Body of pancreas (tissue), 4 donors: ENCODE measurements around the gene ODF2L. TPM values are rescaled to one million over a fixed set of nuclear protein-coding genes. Genes with fewer than 3 reads are reported as not detected.

Source experiments
- ATAC-seq: fragments of 150-250 bp; one replicate; pipeline ENCODE4 v1.9.1; 2016
- DNase-seq, 4 donors: peaks; one replicate each; pipeline ENCODE4 v3.0.0-alpha.2; 2019
- H3K27ac ChIP-seq, 4 donors: fragments of 200-600 bp; sonication (generic); 1 replicate in 3 of 4; 2 replicates in 1 of 4; pipeline versions ENCODE4 v1.5.1 to v1.6.1; 2016 to 2019; ENCODE audit warnings: mild to moderate bottlenecking in 1 of 4, mixed read lengths in 1 of 4, moderate library complexity in 1 of 4
- H3K27me3 ChIP-seq, 2 donors: fragments of 200-600 bp; sonication (generic); one replicate each; pipeline ENCODE4 v1.6.0; 2016; ENCODE audit warnings: mild to moderate bottlenecking in 1 of 2
- H3K36me3 ChIP-seq, 2 donors: fragments of 200-600 bp; sonication (generic); replicated peaks in 1 of 2; 2 replicates each; pipeline ENCODE4 v1.5.1; 2016; ENCODE audit warnings: low read depth in 2 of 2; ENCODE audit not compliant: insufficient read depth in 1 of 2
- H3K4me1 ChIP-seq: fragments of 200-600 bp; sonication (generic); one replicate; pipeline ENCODE4 v1.6.0; 2016
- H3K4me3 ChIP-seq, 2 donors: fragments of 200-600 bp; sonication (generic); 1 replicate in 1 of 2; 2 replicates in 1 of 2; pipeline ENCODE4 v1.5.1; 2016 to 2019
- H3K9me3 ChIP-seq, 3 donors: fragments of 200-600 bp; sonication (generic); 1 replicate in 2 of 3; 2 replicates in 1 of 3; pipeline ENCODE4 v1.5.1; 2016
- POLR2A ChIP-seq, 3 donors: fragments of 450-650 bp; IDR thresholded peaks; one replicate each; pipeline ENCODE4 v1.6.1; 2016; ENCODE audit warnings: antibody characterized with exemption in 3 of 3, mild to moderate bottlenecking in 2 of 3
- WGBS, 2 donors: methylation state at CpG; one replicate each; pipeline ENCODE4 v1.1.5; 2017; 5-methylcytosine and 5-hydroxymethylcytosine counted together
- intact Hi-C: fragments of 100-400 bp; cut with DNase I; formaldehyde crosslinking; loops from one replicate; pipeline ENCODE4 v1.15.1; 2023
- total RNA-seq, 2 donors: library from RNA; depleted of rRNA; stranded (reverse); fragments of >200 nt; gene quantifications; one replicate each; pipeline ENCODE4 v1.1.0, GENCODE V29; 2016
- TF ChIP-seq, protein P1 (sequence below), 7 experiments: fragments of 450-650 bp in 4 of 7; fragments of 200-600 bp in 3 of 7; sonication (generic) in 3 of 7; IDR thresholded peaks; one replicate each; pipeline ENCODE4 v1.5.1; 2016 to 2019; ENCODE audit warnings: antibody characterized with exemption in 7 of 7

ODF2L gene
- total RNA-seq, 2 donors from 2014 or later: 22.3 to 34.3 TPM

DNA sequence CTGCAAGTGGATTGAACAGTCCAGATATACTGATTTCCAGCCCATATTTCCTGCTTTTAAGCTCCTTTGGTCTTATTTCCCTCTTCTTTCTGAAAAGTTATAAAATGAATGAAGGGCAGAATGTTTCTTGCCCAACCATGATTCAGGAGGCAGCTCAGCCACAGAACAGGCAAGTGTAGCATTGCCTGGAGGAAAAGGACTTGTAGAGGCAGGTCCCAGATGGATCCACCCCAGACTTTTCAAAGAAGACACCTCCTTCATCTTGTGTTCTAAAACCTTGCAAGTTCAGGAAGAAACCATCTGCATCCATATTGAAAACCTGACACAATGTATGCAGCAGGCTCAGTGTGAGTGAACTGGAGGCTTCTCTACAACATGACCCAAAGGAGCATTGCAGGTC, 27.8 kb upstream of the ODF2L start, which contains the start of gene CLCA2:
CLCA2 (plus strand) TSS at position 299 of the 400 bp plus-strand sequence; CDS start at position 376, 77 bp downstream.
- H3K4me3 ChIP-seq: no peak within 1 kb of the TSS
- no peaks in the 10 kb centered on the region for H3K9me3 ChIP-seq
- TF ChIP-seq, protein P1, sequence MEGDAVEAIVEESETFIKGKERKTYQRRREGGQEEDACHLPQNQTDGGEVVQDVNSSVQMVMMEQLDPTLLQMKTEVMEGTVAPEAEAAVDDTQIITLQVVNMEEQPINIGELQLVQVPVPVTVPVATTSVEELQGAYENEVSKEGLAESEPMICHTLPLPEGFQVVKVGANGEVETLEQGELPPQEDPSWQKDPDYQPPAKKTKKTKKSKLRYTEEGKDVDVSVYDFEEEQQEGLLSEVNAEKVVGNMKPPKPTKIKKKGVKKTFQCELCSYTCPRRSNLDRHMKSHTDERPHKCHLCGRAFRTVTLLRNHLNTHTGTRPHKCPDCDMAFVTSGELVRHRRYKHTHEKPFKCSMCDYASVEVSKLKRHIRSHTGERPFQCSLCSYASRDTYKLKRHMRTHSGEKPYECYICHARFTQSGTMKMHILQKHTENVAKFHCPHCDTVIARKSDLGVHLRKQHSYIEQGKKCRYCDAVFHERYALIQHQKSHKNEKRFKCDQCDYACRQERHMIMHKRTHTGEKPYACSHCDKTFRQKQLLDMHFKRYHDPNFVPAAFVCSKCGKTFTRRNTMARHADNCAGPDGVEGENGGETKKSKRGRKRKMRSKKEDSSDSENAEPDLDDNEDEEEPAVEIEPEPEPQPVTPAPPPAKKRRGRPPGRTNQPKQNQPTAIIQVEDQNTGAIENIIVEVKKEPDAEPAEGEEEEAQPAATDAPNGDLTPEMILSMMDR (IDR thresholded peaks at IDR 0.05): no peak
- no peak for TF ChIP-seq POLR2A (IDR thresholded peaks at IDR 0.05)
- H3K4me1 ChIP-seq: no peaks in the 10 kb centered on the region
- intact Hi-C loops: no loop called here
- no peaks in the 10 kb centered on the region for H3K36me3 ChIP-seq
- ATAC-seq (no peak), DNase-seq (no peak)
- H3K27ac ChIP-seq: no peak within 1 kb of the TSS
- H3K27me3 ChIP-seq: no peaks in the 10 kb centered on the region

DNA sequence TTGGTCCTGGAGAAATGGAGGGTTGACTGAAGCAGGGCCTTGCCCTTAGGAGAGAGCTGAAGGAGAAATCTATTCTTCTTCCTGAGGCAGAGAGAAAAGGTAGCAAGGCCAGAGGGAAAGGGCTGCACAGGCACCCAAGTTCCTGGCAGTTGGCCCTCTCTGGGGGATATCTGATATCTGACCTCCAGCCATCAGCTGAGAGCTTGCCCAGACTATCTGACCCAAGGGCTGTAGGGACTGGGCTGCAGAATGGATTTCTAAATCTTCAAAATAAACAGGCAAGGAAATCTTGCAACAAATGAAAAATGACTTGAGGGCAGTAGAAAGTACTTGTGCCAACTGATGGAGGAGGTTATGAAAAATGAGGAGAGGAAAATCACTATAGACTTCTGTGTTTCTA, 27.4 kb upstream of the ODF2L start:
- no peak for TF ChIP-seq POLR2A (IDR thresholded peaks at IDR 0.05)
- TF ChIP-seq, protein P1 (IDR thresholded peaks at IDR 0.05): no peak
- Histone ChIP-seq H3K36me3 (no peaks in the 10 kb centered on the region), H3K9me3 (no peaks in the 10 kb centered on the region), H3K4me3 (no peak overlapping the region), H3K27ac (no peak overlapping the region), H3K4me1 (no peaks in the 10 kb centered on the region), H3K27me3 (no peaks in the 10 kb centered on the region)
- intact Hi-C loops: no loop called here
- ATAC-seq (no peak), DNase-seq (no peak)

DNA sequence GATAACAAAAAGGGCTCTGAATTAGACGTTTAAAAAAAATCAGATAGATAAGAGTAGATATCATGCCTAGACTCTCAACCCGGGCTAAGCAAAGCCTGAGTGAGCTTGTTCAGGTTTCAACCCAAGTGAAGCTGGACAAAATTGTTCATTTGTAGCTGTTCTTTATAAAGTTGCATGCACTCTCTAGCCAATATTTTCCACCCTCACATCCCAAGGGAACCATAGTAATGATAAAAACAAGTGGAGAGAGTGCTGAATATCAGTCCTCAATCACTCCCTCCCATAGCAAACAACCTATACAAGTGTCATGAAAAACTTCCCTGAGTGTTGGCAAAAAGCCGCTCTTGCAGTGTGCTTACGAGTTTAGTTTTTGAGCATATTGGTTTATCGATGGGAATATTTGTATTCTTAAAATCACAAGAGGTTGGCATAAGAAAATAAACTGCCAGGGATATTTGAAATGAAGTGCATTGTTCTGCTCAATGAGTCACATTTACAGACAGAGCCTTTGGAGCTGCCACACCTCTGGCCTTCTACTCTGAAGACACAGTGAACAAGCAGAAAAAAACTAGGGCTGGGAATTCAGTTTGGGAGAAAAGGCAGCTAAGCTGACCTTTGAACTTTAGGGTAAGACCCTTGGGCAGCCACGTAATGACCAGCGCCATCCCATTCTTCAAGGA, 25.6 kb upstream of the ODF2L start:
- no peak for DNase-seq
- 63 to 67% methylated on average over 7 of the region's 7 CpGs for WGBS, 2 donors
- Histone ChIP-seq H3K4me1 (no peaks in the 10 kb centered on the region), H3K27me3 (no peaks in the 10 kb centered on the region), H3K27ac (no peak overlapping the region), H3K9me3 (no peaks in the 10 kb centered on the region), H3K4me3 (no peak overlapping the region), H3K36me3 (no peaks in the 10 kb centered on the region)
- no peak for ATAC-seq
- no peak for TF ChIP-seq POLR2A (IDR thresholded peaks at IDR 0.05)
- TF ChIP-seq, protein P1 (IDR thresholded peaks at IDR 0.05): no peak
- intact Hi-C loops: no loop called here

DNA sequence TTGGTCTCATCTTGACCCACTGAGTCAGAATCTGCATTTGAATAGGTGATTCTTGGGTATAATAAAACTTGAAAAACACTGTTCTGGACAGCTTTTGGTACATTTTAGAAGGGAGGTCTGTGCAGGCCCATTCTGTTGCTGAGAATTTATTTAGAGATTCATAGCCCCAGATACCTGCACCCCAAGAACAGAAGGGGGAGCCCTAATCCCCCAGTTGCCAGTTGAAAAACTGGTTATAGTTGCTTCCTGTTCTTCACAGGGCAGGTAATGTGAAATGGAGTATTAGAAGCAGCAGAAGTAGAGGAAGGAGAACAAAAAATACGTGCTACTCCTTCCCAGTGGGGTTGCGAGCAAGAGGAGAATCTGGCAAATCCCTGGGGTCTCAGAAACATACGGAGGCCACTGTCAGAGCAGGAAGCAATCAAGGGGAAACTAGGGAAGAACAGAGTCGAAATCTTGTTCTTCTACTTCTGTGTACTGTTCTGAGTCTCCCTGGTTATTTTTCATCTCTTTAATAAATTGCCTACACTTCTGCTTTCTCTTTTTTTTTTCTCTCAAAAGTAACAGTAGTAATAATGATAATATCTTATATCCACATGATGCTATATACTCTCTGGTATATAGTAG, 23.3 kb upstream of the ODF2L start:
- Histone ChIP-seq H3K36me3 (no peaks in the 10 kb centered on the region), H3K4me1 (no peaks in the 10 kb centered on the region), H3K27me3 (no peaks in the 10 kb centered on the region), H3K27ac (no peak overlapping the region), H3K4me3 (no peak overlapping the region), H3K9me3 (no peaks in the 10 kb centered on the region)
- ATAC-seq: peak; percentile 75
- 34 to 45% methylated on average over 4 of the region's 4 CpGs for WGBS, 2 donors
- TF ChIP-seq, protein P1 (IDR thresholded peaks at IDR 0.05): peak in 4 of 7 experiments; percentile 25 to 35 (median 30)
- TF ChIP-seq POLR2A (IDR thresholded peaks at IDR 0.05): no peak
- intact Hi-C loops: no loop called here
- peak in 1 of 4 donors; percentile 34 for DNase-seq
